ENCODE data around the gene DPP6.

DNA sequence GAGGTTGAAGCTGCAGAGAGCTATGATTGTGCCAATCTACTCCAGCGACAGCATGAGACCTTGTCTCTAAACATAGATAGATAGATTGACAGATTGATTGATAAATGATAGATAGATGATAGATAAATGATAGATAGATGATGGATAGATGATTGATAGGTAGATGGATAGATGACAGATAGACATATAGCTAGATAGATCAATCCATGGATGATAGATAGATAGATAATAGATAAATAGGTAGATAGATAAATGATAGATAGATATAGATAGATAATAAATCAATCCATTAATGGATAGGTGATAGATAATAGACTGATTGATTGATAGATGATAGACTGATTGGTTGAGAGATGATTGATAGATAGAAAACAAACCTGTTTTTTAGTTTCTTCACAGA lies 601.1 kb downstream of the DPP6 start:
- TF ChIP-seq, protein P1, sequence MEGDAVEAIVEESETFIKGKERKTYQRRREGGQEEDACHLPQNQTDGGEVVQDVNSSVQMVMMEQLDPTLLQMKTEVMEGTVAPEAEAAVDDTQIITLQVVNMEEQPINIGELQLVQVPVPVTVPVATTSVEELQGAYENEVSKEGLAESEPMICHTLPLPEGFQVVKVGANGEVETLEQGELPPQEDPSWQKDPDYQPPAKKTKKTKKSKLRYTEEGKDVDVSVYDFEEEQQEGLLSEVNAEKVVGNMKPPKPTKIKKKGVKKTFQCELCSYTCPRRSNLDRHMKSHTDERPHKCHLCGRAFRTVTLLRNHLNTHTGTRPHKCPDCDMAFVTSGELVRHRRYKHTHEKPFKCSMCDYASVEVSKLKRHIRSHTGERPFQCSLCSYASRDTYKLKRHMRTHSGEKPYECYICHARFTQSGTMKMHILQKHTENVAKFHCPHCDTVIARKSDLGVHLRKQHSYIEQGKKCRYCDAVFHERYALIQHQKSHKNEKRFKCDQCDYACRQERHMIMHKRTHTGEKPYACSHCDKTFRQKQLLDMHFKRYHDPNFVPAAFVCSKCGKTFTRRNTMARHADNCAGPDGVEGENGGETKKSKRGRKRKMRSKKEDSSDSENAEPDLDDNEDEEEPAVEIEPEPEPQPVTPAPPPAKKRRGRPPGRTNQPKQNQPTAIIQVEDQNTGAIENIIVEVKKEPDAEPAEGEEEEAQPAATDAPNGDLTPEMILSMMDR (conservative IDR thresholded peaks at IDR 0.05; ENCODE audit: low read length) = no peak
- no peak for TF ChIP-seq EZH2phosphoT487 (IDR thresholded peaks at IDR 0.05; ENCODE audit: borderline replicate concordance)

Measured in Loucy (cell line).